D721Med (cell line): ENCODE data around the gene GMPR2.

Experiments
- DNase-seq: peaks from one replicate; pipeline ENCODE4 v3.0.0; 2011; ENCODE audit warnings: low spot score; ENCODE audit not compliant: insufficient read length
- FAIRE-seq: peaks from 2 replicates; lab custom pipeline; 2011; peaks lifted over from hg19 to GRCh38; lab: Jason Lieb, UNC
- CTCF ChIP-seq: IDR thresholded peaks from 2 replicates; pipeline ENCODE4 v1.5.1; 2012; ENCODE audit warnings: mild to moderate bottlenecking, control low read depth; ENCODE audit not compliant: insufficient read depth; ENCODE audit errors: missing control alignments

The GMPR2 gene

GRCh38 chr14:24235804-24236688 is 3.3 kb downstream of the GMPR2 start:
- FAIRE-seq, result no peak

GRCh38 chr14:24236689-24237462 is 4.1 kb downstream of the GMPR2 start:
- DNase-seq (no peak), FAIRE-seq (no peak)
- TF ChIP-seq CTCF, result no peak

More at GRCh38 chr14:24235804-24236688, 3.3 kb downstream of the GMPR2 start:
- no peak for DNase-seq
- no peak for TF ChIP-seq CTCF

GRCh38 chr14:24237463-24237955 is 4.8 kb downstream of the GMPR2 start:
- no peak for DNase-seq
- no peak for TF ChIP-seq CTCF

GRCh38 chr14:24238123-24238522 is 5.4 kb downstream of the GMPR2 start:
- DNase-seq (no peak), FAIRE-seq (no peak)

More at GRCh38 chr14:24237463-24237955, 4.8 kb downstream of the GMPR2 start:
- FAIRE-seq, result no peak

GRCh38 chr14:24238527-24239037 is 5.9 kb downstream of the GMPR2 start:
- FAIRE-seq (no peak), DNase-seq (no peak)
- TF ChIP-seq CTCF, result no peak

More at GRCh38 chr14:24238123-24238522, 5.4 kb downstream of the GMPR2 start:
- TF ChIP-seq CTCF, result no peak

- FAIRE-seq (no peak), DNase-seq (no peak)
- no peak for TF ChIP-seq CTCF
Measured at GRCh38 chr14:24240110-24240918, 7.6 kb downstream of the GMPR2 start.
